Psoas muscle (tissue), 8 donors: ENCODE measurements around the gene TSC22D4. TPM values are rescaled to one million over a fixed set of nuclear protein-coding genes. Genes with fewer than 3 reads are reported as not detected.

Experiments
- ATAC-seq, 4 donors: fragments of 200-7000 bp; cut with Tn5 transposase; one replicate each; pipeline ENCODE4 v1.9.1; 2020; ENCODE audit warnings: moderate library complexity in 3 of 4, mild to moderate bottlenecking in 2 of 4
- DNase-seq, 2 donors: peaks; one replicate each; pipeline ENCODE4 v3.0.0-alpha.2; 2020
- H3K27ac ChIP-seq: fragments of 200-600 bp; one replicate; pipeline ENCODE4 v1.8.0; 2022
- H3K27me3 ChIP-seq, 3 donors: fragments of 200-600 bp in 1 of 3; one replicate each; pipeline versions ENCODE4 v1.6.1 to v1.8.0; 2013 to 2022; ENCODE audit warnings: low read length in 2 of 3, mild to moderate bottlenecking in 2 of 3, moderate library complexity in 1 of 3; ENCODE audit not compliant: insufficient read depth in 3 of 3
- H3K36me3 ChIP-seq, 2 donors: fragments of 200-600 bp in 1 of 2; one replicate each; pipeline versions ENCODE4 v1.6.1 to v1.8.0; 2013 to 2022; ENCODE audit warnings: low read depth in 1 of 2, mild to moderate bottlenecking in 1 of 2, moderate library complexity in 1 of 2; ENCODE audit not compliant: insufficient read depth in 1 of 2
- H3K4me1 ChIP-seq: fragments of 200-600 bp; one replicate; pipeline ENCODE4 v1.8.0; 2022
- H3K4me3 ChIP-seq: fragments of 200-600 bp; one replicate; pipeline ENCODE4 v1.8.0; 2022; ENCODE audit warnings: mild to moderate bottlenecking
- H3K9me3 ChIP-seq: fragments of 200-600 bp; one replicate; pipeline ENCODE4 v1.8.0; 2022
- CTCF ChIP-seq: fragments of 200-600 bp; IDR thresholded peaks from one replicate; pipeline ENCODE4 v1.8.0; 2022; ENCODE audit warnings: antibody characterized with exemption
- WGBS, 3 donors: extraction: QIAGEN DNeasy Blood & Tissue Kit; methylation state at CpG; one replicate each; pipeline versions ENCODE4 v1.1.6 to v1.1.7; 2013; 5-methylcytosine and 5-hydroxymethylcytosine counted together
- intact Hi-C, 2 donors: fragments of 100-400 bp; cut with DNase I; formaldehyde crosslinking; loops; one replicate each; pipeline versions ENCODE4 v1.11.0 to v1.14.2; 2022
- polyA plus RNA-seq, 3 donors: library from polyadenylated mRNA; stranded (reverse); fragments of 200-250 nt; gene quantifications; one replicate each; pipeline ENCODE4 v1.2.3, GENCODE V29; 2013
- total RNA-seq, 4 donors: library from RNA; stranded (reverse); fragmentation: NEBNext Ultra II Directional in 2 of 4; extraction: Animal tissue kit (Norgen Biotek cat#: 25700) in 2 of 4; gene quantifications; one replicate each; pipeline versions ENCODE4 v1.2.1 to v1.2.4, GENCODE V29; 2021 to 2023
- donor health status: healthy with polysubstance abuse.
- donor health status: DM: no; HTN: no; CAD: no; lungs with moderate emphysema.
- donor health status: Bipolar disorder and iron deficiency.
- donor health status: healthy.
- donor health status: DM: yes; HTN: yes; CAD: no.
- donor health status: DM: no; HTN: no; CAD: no.
- donor health status: DM: no; HTN: no; CAD: no.
- donor health status: DM: yes; HTN: yes; CAD: no.

TSC22D4 gene
- total and polyA plus RNA-seq, 7 donors: 15.7 to 24.8 (median 16.7) TPM

GRCh38 chr7:100465702-100466311, 13.2 kb downstream of the TSC22D4 start:
- intact Hi-C loops: loop anchor here (2.0 to 5.0 kb wide), 3 partner anchors 96 to 259 kb away; partner anchors contain the start of gene GIGYF1 (in 1 of the 2)

GRCh38 chr7:100465299-100465698, 13.7 kb downstream of the TSC22D4 start:
- DNase-seq (no peak), ATAC-seq (no peak)
- Histone ChIP-seq H3K27me3 (no peaks in the 10 kb centered on the region), H3K9me3 (no peaks in the 10 kb centered on the region), H3K27ac (no peak overlapping the region), H3K4me3 (no peak overlapping the region), H3K4me1 (peaks cover 11% of the 10 kb centered on the region), H3K36me3 (peaks cover 0 to 2% of the 10 kb centered on the region in 2 donors)
- intact Hi-C loops: loop anchor here (5.0 kb wide), 2 partner anchors 97 to 227 kb away; partner anchors contain the start of gene GIGYF1 (in 1 of the 2)
- TF ChIP-seq CTCF: no peak
- WGBS, 3 donors: 54 to 60% (median 60%) methylated on average over 8 of the region's 8 CpGs

More at GRCh38 chr7:100465702-100466311, 13.2 kb downstream of the TSC22D4 start:
- WGBS, 3 donors: 4 to 9% (median 7%) methylated on average over 8 to 17 of the region's 17 CpGs
- ATAC-seq (peak; percentile 85 to 90 (median 88)), DNase-seq (peak; percentile 76 to 87)
- Histone ChIP-seq H3K4me1 (peaks cover 11% of the 10 kb centered on the region), H3K4me3 (peak overlapping the region; percentile 31), H3K9me3 (no peaks in the 10 kb centered on the region), H3K27ac (no peak overlapping the region), H3K36me3 (peaks cover 0 to 5% of the 10 kb centered on the region in 2 donors), H3K27me3 (no peaks in the 10 kb centered on the region)
- TF ChIP-seq CTCF: peak; percentile 59

- ATAC-seq (no peak), DNase-seq (no peak)
- no peak overlapping the region for H3K4me3 ChIP-seq
- WGBS, 3 donors: 93 to 94% (median 94%) methylated on average over 2 of the region's 2 CpGs
- no peaks in the 10 kb centered on the region for H3K27me3 ChIP-seq
- peaks cover 11% of the 10 kb centered on the region for H3K4me1 ChIP-seq
- no peaks in the 10 kb centered on the region for H3K9me3 ChIP-seq
- H3K27ac ChIP-seq: no peak overlapping the region
- intact Hi-C loops: loop anchor here (5.0 kb wide), 2 partner anchors 98 to 228 kb away; partner anchors contain the start of gene GIGYF1 (in 1 of the 2)
- TF ChIP-seq CTCF: no peak
- no peaks in the 10 kb centered on the region for H3K36me3 ChIP-seq
Measured at GRCh38 chr7:100464791-100465190, 14.2 kb downstream of the TSC22D4 start.

GRCh38 chr7:100464210-100464660, 14.8 kb downstream of the TSC22D4 start, which contains the start of gene SPACDR:
Gene SPACDR (minus strand): TSS chr7:100464260. CDS start chr7:100464025, 235 bp downstream.
- ATAC-seq: no peak
- H3K27ac ChIP-seq: no peak within 1 kb of the TSS
- H3K4me1 ChIP-seq: peaks cover 7% of the 10 kb centered on the region
- H3K36me3 ChIP-seq: no peaks in the 10 kb centered on the region
- 72 to 86% (median 74%) methylated on average over 7 of the region's 7 CpGs for WGBS, 3 donors
- DNase-seq: no peak
- no peak within 1 kb of the TSS for H3K4me3 ChIP-seq
- TF ChIP-seq CTCF: no peak
- intact Hi-C loops: no loop called here
- H3K27me3 ChIP-seq: no peaks in the 10 kb centered on the region
- H3K9me3 ChIP-seq: no peaks in the 10 kb centered on the region
